K562 (cell line): ENCODE data around the gene TMEM218. TPM values are rescaled to one million over a fixed set of nuclear protein-coding genes. Genes with fewer than 3 reads are reported as not detected.

ENCODE experiments used
- GABPB2 ChIP-seq: fragments of 250-450 bp; sonication (Bioruptor Pico); conservative IDR thresholded peaks from 2 replicates; pipeline ENCODE4 v1.5.1; 2021; ENCODE audit warnings: mild to moderate bottlenecking
- GATAD2B ChIP-seq: fragments of 450-650 bp; IDR thresholded peaks from 2 replicates; pipeline ENCODE4 v1.6.1; 2017; ENCODE audit warnings: mild to moderate bottlenecking, borderline replicate concordance
- TCF3 ChIP-seq: sonication (generic); formaldehyde crosslinking; IDR thresholded peaks from 2 replicates; pipeline ENCODE4 v1.4.0; 2020; ENCODE audit warnings: mild to moderate bottlenecking, missing genetic modification reagents
- ZNF197 ChIP-seq: fragments of 200-800 bp; sonication (Bioruptor generic); IDR thresholded peaks from 2 replicates; pipeline ENCODE4 v1.6.1; 2016; ENCODE audit warnings: low read depth, missing genetic modification characterization, missing compliant biosample characterization
- ZNF224 ChIP-seq: sonication (generic); formaldehyde crosslinking; IDR thresholded peaks from 2 replicates; pipeline ENCODE4 v1.8.0; 2022; ENCODE audit warnings: mild to moderate bottlenecking, missing genetic modification reagents
- ZNF232 ChIP-seq: sonication (generic); formaldehyde crosslinking; IDR thresholded peaks from 2 replicates; pipeline ENCODE4 v1.8.0; 2022; ENCODE audit warnings: mild to moderate bottlenecking, missing genetic modification reagents
- ZNF354B ChIP-seq: fragments of 250-450 bp; sonication (Bioruptor Pico); IDR thresholded peaks from 2 replicates; pipeline ENCODE4 v1.4.0; 2020
- ZNF668 ChIP-seq: fragments of 250-450 bp; sonication (Bioruptor Pico); IDR thresholded peaks from 2 replicates; pipeline ENCODE4 v1.8.0; 2022; ENCODE audit warnings: mild to moderate bottlenecking, inconsistent platforms
- ZNF699 ChIP-seq: fragments of 250-450 bp; sonication (Bioruptor Pico); IDR thresholded peaks from 2 replicates; pipeline ENCODE4 v1.8.0; 2021; ENCODE audit warnings: mild to moderate bottlenecking, moderate library complexity; ENCODE audit not compliant: insufficient replicate concordance
- polyA plus RNA-seq, 8 experiments: library from polyadenylated mRNA; depleted of rRNA in 4 of 8; stranded (reverse) in 5 of 8; unstranded in 3 of 8; fragments of >200 nt; fragmentation: Nextera tagmentation in 2 of 8; fragmentation: Illumina TruSeq in 1 of 8; extraction: Ambion mirVana in 2 of 8; extraction: Trizol in 1 of 8; gene quantifications; 2 replicates each; pipeline versions ENCODE4 v1.2.1 to v1.2.3, GENCODE V29; 2011 to 2014; ENCODE audit warnings: inconsistent platforms in 1 of 8, missing spikeins in 1 of 8
- total RNA-seq, 7 experiments: library from RNA; depleted of rRNA in 6 of 7; stranded (reverse); fragments of >200 nt in 6 of 7; fragmentation: Illumina TruSeq in 2 of 7; extraction: Trizol in 2 of 7; gene quantifications; 2 replicates each; pipeline versions ENCODE4 v1.2.1 to v1.2.3, GENCODE V29; 2011 to 2021; ENCODE audit warnings: low replicate concordance in 1 of 7
- TF ChIP-seq, protein P1 (sequence below): sonication (generic); formaldehyde crosslinking; IDR thresholded peaks from 2 replicates; pipeline ENCODE4 v1.8.0; 2022; ENCODE audit warnings: missing genetic modification reagents, mild to moderate bottlenecking, borderline replicate concordance
- TF ChIP-seq, protein P2 (sequence below), 2 experiments: fragments of 450-650 bp; formaldehyde crosslinking in 1 of 2; IDR thresholded peaks; 2 replicates each; pipeline versions ENCODE4 v1.4.0 to v1.6.1; 2014 to 2020; ENCODE audit warnings: mild to moderate bottlenecking in 2 of 2, borderline replicate concordance in 1 of 2, low read depth in 1 of 2

The TMEM218 gene
- total and polyA plus RNA-seq, 9 of the 15 experiments (the other 6 are each of a cell fraction or from before 2014, with no cell fraction given): 13.4 to 32.2 (median 25.4) TPM

DNA sequence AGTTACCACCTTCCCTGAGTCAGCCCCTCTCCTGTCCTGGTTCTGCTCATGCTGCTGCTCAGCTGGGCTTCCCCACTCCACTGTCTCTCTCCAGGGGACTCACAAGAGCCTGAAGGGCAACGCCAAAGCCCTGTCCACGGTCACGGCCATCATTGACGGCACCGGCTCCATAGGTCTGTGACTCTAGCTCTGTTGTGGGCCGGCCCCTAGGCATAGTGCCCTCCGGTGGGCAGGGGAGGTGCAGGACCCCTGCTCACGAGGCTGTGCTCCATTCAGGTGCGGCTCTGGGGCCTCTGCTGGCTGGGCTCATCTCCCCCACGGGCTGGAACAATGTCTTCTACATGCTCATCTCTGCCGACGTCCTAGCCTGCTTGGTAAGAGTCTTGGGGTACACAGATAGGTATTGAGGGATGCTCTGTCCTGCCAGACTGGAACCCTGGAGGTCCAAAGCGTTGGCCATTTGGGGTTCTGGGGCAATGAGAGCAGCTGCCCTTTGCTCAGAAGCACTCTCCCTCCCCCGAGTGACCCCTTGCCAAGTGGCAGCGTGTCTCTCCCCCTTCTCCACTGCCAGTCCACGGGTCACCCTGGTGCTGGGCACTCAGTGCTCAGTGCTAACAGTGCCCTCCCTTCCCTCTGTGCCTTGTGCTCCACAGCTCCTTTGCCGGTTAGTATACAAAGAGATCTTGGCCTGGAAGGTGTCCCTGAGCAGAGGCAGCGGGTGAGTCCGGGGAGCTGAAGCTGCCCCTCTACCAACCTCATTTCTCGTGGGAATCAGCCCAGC is 25.9 kb downstream of the TMEM218 start (continued):
- TF ChIP-seq, protein P1, sequence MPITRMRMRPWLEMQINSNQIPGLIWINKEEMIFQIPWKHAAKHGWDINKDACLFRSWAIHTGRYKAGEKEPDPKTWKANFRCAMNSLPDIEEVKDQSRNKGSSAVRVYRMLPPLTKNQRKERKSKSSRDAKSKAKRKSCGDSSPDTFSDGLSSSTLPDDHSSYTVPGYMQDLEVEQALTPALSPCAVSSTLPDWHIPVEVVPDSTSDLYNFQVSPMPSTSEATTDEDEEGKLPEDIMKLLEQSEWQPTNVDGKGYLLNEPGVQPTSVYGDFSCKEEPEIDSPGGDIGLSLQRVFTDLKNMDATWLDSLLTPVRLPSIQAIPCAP (CRISPR knock-in tag): no peak
- TF ChIP-seq, protein P2, sequence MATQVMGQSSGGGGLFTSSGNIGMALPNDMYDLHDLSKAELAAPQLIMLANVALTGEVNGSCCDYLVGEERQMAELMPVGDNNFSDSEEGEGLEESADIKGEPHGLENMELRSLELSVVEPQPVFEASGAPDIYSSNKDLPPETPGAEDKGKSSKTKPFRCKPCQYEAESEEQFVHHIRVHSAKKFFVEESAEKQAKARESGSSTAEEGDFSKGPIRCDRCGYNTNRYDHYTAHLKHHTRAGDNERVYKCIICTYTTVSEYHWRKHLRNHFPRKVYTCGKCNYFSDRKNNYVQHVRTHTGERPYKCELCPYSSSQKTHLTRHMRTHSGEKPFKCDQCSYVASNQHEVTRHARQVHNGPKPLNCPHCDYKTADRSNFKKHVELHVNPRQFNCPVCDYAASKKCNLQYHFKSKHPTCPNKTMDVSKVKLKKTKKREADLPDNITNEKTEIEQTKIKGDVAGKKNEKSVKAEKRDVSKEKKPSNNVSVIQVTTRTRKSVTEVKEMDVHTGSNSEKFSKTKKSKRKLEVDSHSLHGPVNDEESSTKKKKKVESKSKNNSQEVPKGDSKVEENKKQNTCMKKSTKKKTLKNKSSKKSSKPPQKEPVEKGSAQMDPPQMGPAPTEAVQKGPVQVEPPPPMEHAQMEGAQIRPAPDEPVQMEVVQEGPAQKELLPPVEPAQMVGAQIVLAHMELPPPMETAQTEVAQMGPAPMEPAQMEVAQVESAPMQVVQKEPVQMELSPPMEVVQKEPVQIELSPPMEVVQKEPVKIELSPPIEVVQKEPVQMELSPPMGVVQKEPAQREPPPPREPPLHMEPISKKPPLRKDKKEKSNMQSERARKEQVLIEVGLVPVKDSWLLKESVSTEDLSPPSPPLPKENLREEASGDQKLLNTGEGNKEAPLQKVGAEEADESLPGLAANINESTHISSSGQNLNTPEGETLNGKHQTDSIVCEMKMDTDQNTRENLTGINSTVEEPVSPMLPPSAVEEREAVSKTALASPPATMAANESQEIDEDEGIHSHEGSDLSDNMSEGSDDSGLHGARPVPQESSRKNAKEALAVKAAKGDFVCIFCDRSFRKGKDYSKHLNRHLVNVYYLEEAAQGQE (IDR thresholded peaks at IDR 0.05; ENCODE audit: borderline replicate concordance): no peak
- TF ChIP-seq, protein P2 (CRISPR knock-in tag; IDR thresholded peaks at IDR 0.05; ENCODE audit: low read depth): no peak
- TF ChIP-seq GABPB2 (CRISPR knock-in tag) (no peak), TCF3 (CRISPR knock-in tag) (no peak), ZNF354B (CRISPR knock-in tag) (no peak), GATAD2B (no peak), ZNF232 (CRISPR knock-in tag) (no peak), ZNF224 (CRISPR knock-in tag) (no peak), ZNF197 (CRISPR knock-in tag) (no peak), ZNF668 (no peak), ZNF699 (no peak)
